Pancreas (tissue), 10 donors: Measurements from ENCODE around the gene FGD1. TPM values are rescaled to one million over a fixed set of nuclear protein-coding genes. Genes with fewer than 3 reads are reported as not detected.

Experiments
- ATAC-seq, 4 donors: fragments of 200-7000 bp; cut with Tn5 transposase; one replicate each; pipeline versions ENCODE4 v1.8.0 to v1.9.1; 2020; ENCODE audit warnings: mild to moderate bottlenecking in 4 of 4, moderate library complexity in 4 of 4
- DNase-seq, 6 donors: peaks; one replicate each; pipeline ENCODE4 v3.0.0-alpha.2; 2020
- FAIRE-seq: peaks from 2 replicates; lab custom pipeline; 2012; peaks lifted over from hg19 to GRCh38; lab: Jason Lieb, UNC
- H3K27ac ChIP-seq, 4 donors: fragments of 200-600 bp; sonication (generic); 1 replicate in 3 of 4; 2 replicates in 1 of 4; pipeline versions ENCODE4 v1.5.0 to v1.8.0; 2020
- H3K27me3 ChIP-seq, 4 donors: fragments of 200-600 bp; one replicate each; pipeline ENCODE4 v1.8.0; 2021
- H3K36me3 ChIP-seq, 3 donors: fragments of 200-600 bp; sonication (generic) in 1 of 3; one replicate each; pipeline versions ENCODE4 v1.5.0 to v1.8.0; 2020 to 2021
- H3K4me1 ChIP-seq, 3 donors: fragments of 200-600 bp; one replicate each; pipeline ENCODE4 v1.8.0; 2021
- H3K4me3 ChIP-seq, 4 donors: fragments of 200-600 bp; sonication (generic) in 2 of 4; one replicate each; pipeline versions ENCODE4 v1.5.0 to v1.8.0; 2020 to 2021
- H3K9me3 ChIP-seq, 4 donors: fragments of 200-600 bp; one replicate each; pipeline ENCODE4 v1.8.0; 2021
- CTCF ChIP-seq, 4 donors: fragments of 200-600 bp; sonication (generic) in 3 of 4; IDR thresholded peaks; one replicate each; pipeline versions ENCODE4 v1.5.0 to v1.8.0; 2021; ENCODE audit warnings: antibody characterized with exemption in 4 of 4
- WGBS, 2 donors: extraction: QIAGEN DNeasy Blood & Tissue Kit; methylation state at CpG; one replicate each; pipeline ENCODE4 v1.1.7; 2013; 5-methylcytosine and 5-hydroxymethylcytosine counted together
- intact Hi-C, 3 donors: fragments of 100-400 bp; cut with DNase I; formaldehyde crosslinking; loops; one replicate each; pipeline versions ENCODE4 v1.11.1 to v1.14.2; 2022
- polyA plus RNA-seq, 2 donors: library from polyadenylated mRNA; stranded (reverse); fragments of 200-250 nt; gene quantifications; one replicate each; pipeline ENCODE4 v1.2.3, GENCODE V29; 2013
- total RNA-seq, 6 donors: library from RNA; stranded (reverse); fragmentation: NEBNext Ultra II Directional in 4 of 6; extraction: Animal tissue kit (Norgen Biotek cat#: 25700) in 4 of 6; gene quantifications; one replicate each; pipeline versions ENCODE4 v1.2.1 to v1.2.4, GENCODE V29; 2021 to 2023
- donor health status: healthy with polysubstance abuse.
- donor health status: DM: no; HTN: no; CAD: no; lungs with moderate emphysema.
- donor health status: DM: no; HTN: no; CAD: no.
- donor health status: control.
- donor health status: control.
- donor health status: Bipolar disorder and iron deficiency.
- donor health status: DM: yes; HTN: yes; CAD: no.
- donor health status: DM: no; HTN: no; CAD: no.
- donor health status: DM: no; HTN: no; CAD: no.
- donor health status: DM: yes; HTN: yes; CAD: no.

The FGD1 gene
- total and polyA plus RNA-seq, 8 donors, result 1.7 to 4.0 (median 2.8) TPM

DNA sequence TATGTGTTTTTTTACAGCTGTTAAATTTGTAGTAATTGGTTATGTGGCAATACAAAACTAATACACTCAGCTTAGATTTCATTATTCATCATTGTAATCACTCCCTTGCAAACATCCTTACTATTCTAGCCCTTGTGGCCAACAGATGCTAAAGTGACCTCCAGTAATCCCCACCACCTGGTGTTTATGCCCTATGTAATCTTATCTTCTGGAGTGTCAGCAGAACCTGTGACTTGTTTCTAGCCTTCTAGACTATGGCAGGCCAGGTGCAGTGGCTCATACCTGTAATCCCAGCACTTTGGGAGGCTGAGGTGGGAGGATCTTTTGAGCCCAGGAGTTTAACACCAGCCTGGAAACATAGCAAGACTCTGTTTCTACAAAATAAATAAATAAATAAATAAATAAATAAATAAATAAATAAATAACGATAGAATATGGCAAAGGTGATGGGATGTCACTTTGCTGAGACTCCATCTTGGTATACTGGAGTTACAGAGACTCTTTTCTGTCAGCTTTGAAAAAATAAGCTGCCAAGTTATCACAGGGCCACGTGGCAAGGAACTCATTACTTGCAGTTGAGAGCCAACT is 68.1 kb downstream of the FGD1 start:
- Histone ChIP-seq H3K4me1 (no peaks in the 10 kb centered on the region), H3K4me3 (no peak overlapping the region), H3K27me3 (no peaks in the 10 kb centered on the region), H3K36me3 (no peaks in the 10 kb centered on the region), H3K9me3 (no peaks in the 10 kb centered on the region), H3K27ac (no peak overlapping the region)
- intact Hi-C loops, result no loop called here
- WGBS, 2 donors, result 33 to 39% methylated on average over 2 of the region's 2 CpGs
- DNase-seq, result peak in 1 of 6 donors; percentile 5
- no peak for TF ChIP-seq CTCF (IDR thresholded peaks at IDR 0.05)
- peak in 3 of 4 donors; percentile 45 to 62 (median 56) for ATAC-seq
- no peak for FAIRE-seq

DNA sequence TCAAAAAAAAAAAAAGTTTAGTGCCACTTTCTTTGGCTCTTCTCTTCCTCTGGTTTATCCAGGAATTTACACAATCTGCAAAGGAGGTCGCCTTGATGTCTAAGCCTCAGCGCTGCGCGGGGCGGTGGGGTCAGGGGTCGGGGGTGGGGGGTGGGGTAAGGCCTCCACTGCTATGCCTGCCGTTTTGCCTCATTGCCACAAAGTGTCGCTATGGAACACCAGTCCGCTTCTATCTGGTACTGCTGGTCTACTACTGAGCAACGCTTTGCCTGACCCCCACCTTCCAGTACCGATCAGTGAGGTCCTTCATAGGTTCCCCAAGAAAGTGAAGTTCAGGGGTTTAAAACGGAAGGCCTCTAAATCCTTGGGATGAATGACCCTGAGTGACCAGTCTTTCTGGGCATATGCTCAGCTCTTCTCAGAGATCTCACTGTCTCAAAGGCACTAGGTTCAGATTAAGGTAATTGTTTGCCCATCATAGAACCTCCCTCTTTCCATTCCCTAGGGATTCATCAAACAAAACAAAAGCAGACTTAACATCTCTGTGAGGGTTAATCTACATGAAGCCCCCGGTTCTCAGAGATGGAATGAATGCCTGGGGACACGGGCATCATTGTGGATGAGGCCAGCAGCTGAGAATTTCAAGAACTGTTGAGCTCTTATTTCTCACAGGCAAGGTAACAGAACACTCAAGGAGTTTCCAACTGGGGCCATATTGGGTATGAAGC is 72.7 kb downstream of the FGD1 start:
- FAIRE-seq (no peak), DNase-seq (no peak)

DNA sequence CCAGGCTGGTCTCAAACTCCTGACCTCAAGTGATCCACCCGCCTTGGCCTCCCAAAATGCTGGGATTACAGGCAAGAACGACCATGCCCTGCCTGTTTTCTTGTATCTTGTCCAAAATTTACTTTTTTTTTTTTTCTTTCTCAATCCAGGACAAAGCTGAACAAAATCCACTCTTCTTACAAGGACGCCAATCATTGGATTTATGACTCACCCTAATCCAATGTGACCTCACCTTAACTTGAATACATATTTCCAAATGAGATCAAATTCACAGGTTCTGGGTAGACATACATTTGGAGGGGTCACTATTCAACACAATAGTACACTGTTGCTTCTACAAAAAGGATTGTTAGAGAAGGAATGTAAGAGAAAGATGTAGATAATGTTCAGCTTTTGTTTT is 73.9 kb downstream of the FGD1 start:
- no peak overlapping the region for H3K4me3 ChIP-seq
- intact Hi-C loops, result no loop called here
- 66 to 85% methylated on average over 3 of the region's 3 CpGs for WGBS, 2 donors
- no peaks in the 10 kb centered on the region for H3K9me3 ChIP-seq
- DNase-seq (no peak), ATAC-seq (no peak), FAIRE-seq (no peak)
- no peaks in the 10 kb centered on the region for H3K4me1 ChIP-seq
- H3K27me3 ChIP-seq, result no peaks in the 10 kb centered on the region
- H3K36me3 ChIP-seq, result no peaks in the 10 kb centered on the region
- no peak for TF ChIP-seq CTCF (IDR thresholded peaks at IDR 0.05)
- no peak overlapping the region for H3K27ac ChIP-seq

More for the DNA sequence above, 72.7 kb downstream of the FGD1 start:
- 53 to 58% methylated on average over 14 of the region's 14 CpGs for WGBS, 2 donors
- H3K27me3 ChIP-seq, result no peaks in the 10 kb centered on the region
- no peaks in the 10 kb centered on the region for H3K9me3 ChIP-seq
- no peaks in the 10 kb centered on the region for H3K4me1 ChIP-seq
- no peak overlapping the region for H3K4me3 ChIP-seq
- intact Hi-C loops, result no loop called here
- H3K36me3 ChIP-seq, result no peaks in the 10 kb centered on the region
- no peak overlapping the region for H3K27ac ChIP-seq
- TF ChIP-seq CTCF (IDR thresholded peaks at IDR 0.05), result no peak
- ATAC-seq, result no peak

DNA sequence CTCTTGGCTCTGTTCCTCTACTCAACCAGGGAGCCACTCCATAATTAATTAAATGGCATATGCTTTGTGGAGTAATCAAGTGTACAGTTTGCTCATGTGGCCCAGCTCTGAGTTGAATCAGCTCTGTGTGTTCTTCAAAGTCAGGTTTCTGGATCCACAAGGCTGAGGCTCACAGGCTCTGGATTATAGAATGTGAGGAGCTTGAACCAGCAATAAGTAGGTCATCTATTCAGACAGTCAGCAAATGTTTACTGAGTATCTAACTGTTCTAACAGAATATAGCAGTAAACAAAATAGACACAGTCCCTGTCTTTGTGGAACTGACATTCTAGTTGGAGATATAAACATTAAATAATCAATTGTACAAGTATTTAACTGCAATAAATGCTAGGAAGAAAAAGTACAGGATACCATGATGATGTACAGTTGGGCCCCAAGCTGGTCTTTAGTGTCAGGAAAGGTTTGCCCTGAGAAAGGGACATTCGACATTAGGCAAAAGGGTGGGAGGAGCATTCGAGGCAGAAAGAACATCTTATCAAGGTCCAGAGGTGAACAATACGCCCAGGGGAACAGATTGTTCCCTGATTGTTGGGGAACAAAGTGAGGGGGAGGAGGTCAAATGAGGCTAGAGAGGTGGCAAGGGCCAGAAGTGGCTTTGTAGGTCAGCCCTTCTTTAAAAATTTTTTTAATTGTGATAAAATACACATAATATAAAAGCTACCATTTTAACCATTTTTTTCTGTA is 76.3 kb downstream of the FGD1 start:
- Histone ChIP-seq H3K4me3 (no peak overlapping the region), H3K9me3 (no peaks in the 10 kb centered on the region), H3K27me3 (no peaks in the 10 kb centered on the region), H3K27ac (no peak overlapping the region), H3K4me1 (no peaks in the 10 kb centered on the region), H3K36me3 (no peaks in the 10 kb centered on the region)
- intact Hi-C loops, result no loop called here
- no peak for FAIRE-seq
- ATAC-seq, result peak in 2 of 4 donors; percentile 43 to 74
- DNase-seq, result no peak
- WGBS, 2 donors, result 12 to 18% methylated on average over 3 of the region's 3 CpGs
- no peak for TF ChIP-seq CTCF (IDR thresholded peaks at IDR 0.05)
